HEK293T (cell line): ENCODE measurements around the gene PFN1.

ENCODE experiments used
- CTCF ChIA-PET: fragments of 350-600 bp; formaldehyde crosslinking; extraction: SDS; loops from one replicate; lab custom pipeline; 2021; ENCODE audit warnings: antibody characterized with exemption, inconsistent platforms; lab: Yijun Ruan, JAX
- POLR2A ChIA-PET: fragments of 350-600 bp; formaldehyde crosslinking; extraction: SDS; loops from one replicate; lab custom pipeline; 2020; ENCODE audit warnings: antibody characterized with exemption, inconsistent platforms; lab: Yijun Ruan, JAX
- DNase-seq: peaks from one replicate; pipeline ENCODE4 v3.0.0; 2012; ENCODE audit warnings: mixed read lengths; ENCODE audit errors: extremely low spot score
- ARNT ChIP-seq: fragments of 450-650 bp; IDR thresholded peaks from 2 replicates; pipeline ENCODE4 v1.6.1; 2017; ENCODE audit warnings: mild to moderate bottlenecking
- BHLHE40 ChIP-seq: fragments of 450-650 bp; IDR thresholded peaks from 2 replicates; pipeline ENCODE4 v1.6.1; 2016; ENCODE audit warnings: mild to moderate bottlenecking, moderate library complexity, borderline replicate concordance
- CTBP1 ChIP-seq: fragments of 450-650 bp; IDR thresholded peaks from 2 replicates; pipeline ENCODE4 v1.6.1; 2016; ENCODE audit warnings: borderline replicate concordance
- ELF4 ChIP-seq: fragments of 450-650 bp; IDR thresholded peaks from 2 replicates; pipeline ENCODE4 v1.6.1; 2017; ENCODE audit warnings: antibody characterized with exemption
- FOXA1 ChIP-seq: fragments of 450-650 bp; IDR thresholded peaks from 2 replicates; pipeline ENCODE4 v1.6.1; 2016; ENCODE audit warnings: mild to moderate bottlenecking
- FOXK2 ChIP-seq: fragments of 450-650 bp; IDR thresholded peaks from 2 replicates; pipeline ENCODE4 v1.6.1; 2016; ENCODE audit warnings: mild to moderate bottlenecking
- FOXM1 ChIP-seq: fragments of 450-650 bp; IDR thresholded peaks from 2 replicates; pipeline ENCODE4 v1.6.1; 2017; ENCODE audit warnings: mild to moderate bottlenecking, borderline replicate concordance
- HDGF ChIP-seq: fragments of 450-650 bp; IDR thresholded peaks from 2 replicates; pipeline ENCODE4 v1.6.1; 2017; ENCODE audit warnings: antibody characterized with exemption, borderline replicate concordance
- L3MBTL2 ChIP-seq: fragments of 450-650 bp; conservative IDR thresholded peaks from 2 replicates; pipeline ENCODE4 v1.6.1; 2016; ENCODE audit warnings: mild to moderate bottlenecking
- LEF1 ChIP-seq: fragments of 450-650 bp; IDR thresholded peaks from 2 replicates; pipeline ENCODE4 v1.6.1; 2017; ENCODE audit warnings: mild to moderate bottlenecking, borderline replicate concordance
- NFRKB ChIP-seq: fragments of 450-650 bp; IDR thresholded peaks from 2 replicates; pipeline ENCODE4 v1.6.1; 2016; ENCODE audit warnings: mild to moderate bottlenecking, moderate library complexity
- PKNOX1 ChIP-seq: fragments of 450-650 bp; IDR thresholded peaks from 2 replicates; pipeline ENCODE4 v1.6.1; 2016
- SP1 ChIP-seq: fragments of 450-650 bp; IDR thresholded peaks from 2 replicates; pipeline ENCODE4 v1.6.1; 2017
- SUZ12 ChIP-seq: fragments of 450-650 bp; IDR thresholded peaks from 2 replicates; pipeline ENCODE4 v1.6.1; 2016; ENCODE audit warnings: mild to moderate bottlenecking
- TARDBP ChIP-seq: fragments of 450-650 bp; IDR thresholded peaks from 2 replicates; pipeline ENCODE4 v1.6.1; 2016
- ZNF384 ChIP-seq: fragments of 450-650 bp; IDR thresholded peaks from 2 replicates; pipeline ENCODE4 v1.6.1; 2016

The PFN1 gene

DNA sequence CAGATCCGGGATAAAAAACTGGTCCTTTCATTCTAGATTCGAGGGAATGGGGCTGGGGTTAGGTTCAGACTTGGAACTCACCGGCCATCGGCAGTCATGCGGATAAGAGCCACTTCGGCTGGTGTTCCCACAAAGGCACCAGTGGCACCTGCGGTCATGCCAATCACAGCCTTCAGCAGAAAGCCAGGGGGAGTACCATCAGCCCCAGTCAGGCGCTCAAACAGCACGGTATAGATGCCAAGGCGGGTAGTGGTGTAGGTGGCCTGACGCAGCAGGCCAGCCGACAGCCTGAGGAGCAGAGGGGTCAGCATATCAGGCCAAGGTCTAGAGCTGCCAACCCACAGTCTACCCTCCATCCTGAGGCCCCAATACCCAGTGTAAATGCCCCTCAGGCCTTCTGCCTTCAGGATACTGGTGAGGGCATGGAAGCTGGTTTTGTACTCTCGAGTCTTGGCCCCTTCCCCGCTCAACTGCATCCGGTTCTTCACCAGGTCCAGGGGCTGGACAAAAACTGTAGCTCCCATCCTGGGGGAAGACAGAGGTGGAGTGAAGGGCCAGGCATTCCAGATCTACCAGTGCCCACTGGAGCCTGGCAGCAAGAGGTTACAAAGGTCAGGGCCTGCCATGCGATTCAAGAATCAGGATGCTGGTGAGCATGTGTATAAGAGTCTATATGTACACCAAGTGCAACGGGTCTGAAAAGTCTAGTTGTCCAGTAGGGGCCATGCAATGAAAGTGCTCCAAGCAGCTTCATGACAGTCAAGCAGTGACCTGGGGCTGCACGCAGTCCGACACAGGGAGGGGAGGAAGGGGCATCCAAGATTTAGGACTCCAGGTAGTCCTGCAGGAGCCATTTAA lies 9.4 kb downstream of the PFN1 start:
- no peak for TF ChIP-seq HDGF
- TF ChIP-seq FOXM1 = no peak
- TF ChIP-seq ZNF384 = no peak
- no peak for TF ChIP-seq NFRKB
- TF ChIP-seq L3MBTL2 = no peak
- CTCF ChIA-PET = interaction anchor here (0.8 kb wide), 1 partner anchor 35 kb away, joined by 3 read pairs; the partner anchor contains the start of gene CHRNE
- POLR2A ChIA-PET = interaction anchor here (1.1 to 3.5 kb wide), 14 partner anchors 10 to 384 kb away, joined by 3 to 101 read pairs (median 13); partner anchors contain the start of genes CAMTA2, ENO3, MYBBP1A and PFN1
- no peak for DNase-seq

GRCh38 chr17:4938069-4938491 lies 10.2 kb downstream of the PFN1 start:
- no peak for DNase-seq
- POLR2A ChIA-PET = interaction anchor here (3.5 kb wide), 1 partner anchor 29 kb away, joined by 38 read pairs; no protein-coding TSS in a partner anchor
- CTCF ChIA-PET = no interaction called here
- TF ChIP-seq SUZ12 = no peak
- no peak for TF ChIP-seq FOXA1
- TF ChIP-seq NFRKB = no peak
- no peak for TF ChIP-seq SP1

DNA sequence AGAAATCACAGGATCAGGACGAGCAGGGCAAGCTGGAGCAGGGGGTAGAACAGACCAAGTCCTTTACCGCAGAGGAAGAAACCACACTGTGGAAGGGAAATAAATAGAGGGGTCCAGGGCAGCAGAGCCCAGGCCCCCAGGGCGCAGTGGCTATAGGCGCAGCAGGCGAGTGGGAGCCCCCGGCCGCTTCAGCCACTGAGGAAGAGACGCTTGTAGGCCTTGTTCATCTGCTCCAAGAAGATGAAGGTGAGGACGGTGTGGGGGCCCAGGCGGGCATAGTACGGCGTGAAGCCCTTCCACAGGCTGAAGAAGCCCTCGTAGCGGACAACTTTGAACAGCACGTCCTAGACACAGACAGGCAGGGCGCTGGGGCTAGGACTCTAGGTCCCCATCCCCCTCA lies 10.8 kb downstream of the PFN1 start:
- TF ChIP-seq SP1 = no peak
- no peak for TF ChIP-seq CTBP1
- no peak for TF ChIP-seq BHLHE40
- no peak for TF ChIP-seq LEF1
- no peak for TF ChIP-seq ELF4
- no peak for TF ChIP-seq ZNF384
- TF ChIP-seq PKNOX1 = no peak
- no peak for TF ChIP-seq SUZ12
- no peak for TF ChIP-seq NFRKB
- no peak for TF ChIP-seq FOXA1
- DNase-seq = no peak
- ChIA-PET CTCF (no interaction called here), POLR2A (interaction anchor here (1.5 to 3.5 kb wide), 2 partner anchors 28 to 29 kb away, joined by 5 to 38 read pairs; no protein-coding TSS in a partner anchor)

DNA sequence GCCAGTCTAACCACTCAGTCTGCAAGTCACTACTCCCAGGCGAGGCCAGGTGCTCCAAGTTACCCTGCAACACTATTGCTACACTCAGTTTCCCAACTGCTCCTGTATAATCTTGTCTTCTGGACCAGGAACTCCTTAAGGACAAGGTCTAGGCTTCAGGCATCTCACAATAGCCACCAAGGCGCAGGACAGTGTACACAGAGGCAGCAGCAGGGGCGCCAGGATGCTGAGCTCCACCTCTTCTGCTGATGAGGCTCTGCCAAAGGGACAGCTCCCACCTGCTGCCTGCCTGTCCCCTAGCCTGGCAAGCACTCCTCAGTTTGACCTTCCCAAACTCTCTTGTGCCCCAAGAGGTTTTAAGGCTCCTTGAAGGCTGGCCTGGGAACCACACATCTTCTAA lies 11.9 kb downstream of the PFN1 start:
- TF ChIP-seq L3MBTL2 (no peak), TARDBP (no peak), ARNT (no peak), FOXK2 (no peak), FOXM1 (no peak), ZNF384 (no peak), NFRKB (no peak), BHLHE40 (no peak), CTBP1 (no peak), PKNOX1 (no peak), SP1 (no peak), LEF1 (no peak), HDGF (no peak)
- ChIA-PET POLR2A (interaction anchor here (1.1 to 1.5 kb wide), 3 partner anchors 12 to 27 kb away, joined by 3 to 6 read pairs (median 5); partner anchors contain the start of gene PFN1), CTCF (no interaction called here)
- no peak for DNase-seq

DNA sequence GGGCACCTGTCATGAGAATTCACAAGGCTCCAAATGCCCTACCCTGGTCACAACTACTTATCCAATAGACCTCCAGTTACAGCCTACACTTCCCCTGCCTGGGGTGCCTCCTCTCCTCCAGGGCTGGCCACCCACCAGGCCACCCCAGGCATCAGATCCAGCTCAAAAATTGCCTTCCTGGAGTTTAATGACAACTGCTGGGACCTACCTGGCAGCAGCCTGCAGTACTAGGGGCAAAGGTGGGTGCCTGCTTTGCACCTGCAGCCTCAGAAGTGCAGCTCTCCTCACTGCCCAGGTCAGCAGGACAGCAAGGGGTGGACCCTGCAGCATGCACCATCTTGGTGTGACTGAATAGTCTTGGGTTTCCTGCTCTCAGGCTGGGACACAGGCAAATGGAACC lies 12.7 kb downstream of the PFN1 start:
- ChIA-PET POLR2A (interaction anchor here (1.4 kb wide), 1 partner anchor 13 kb away, joined by 6 read pairs; no protein-coding TSS in a partner anchor), CTCF (no interaction called here)
- DNase-seq = no peak
- no peak for TF ChIP-seq NFRKB
- no peak for TF ChIP-seq BHLHE40
- no peak for TF ChIP-seq CTBP1
- TF ChIP-seq SP1 = no peak
- TF ChIP-seq PKNOX1 = no peak
- no peak for TF ChIP-seq L3MBTL2
- TF ChIP-seq FOXK2 = no peak
- no peak for TF ChIP-seq FOXM1
- TF ChIP-seq ZNF384 = no peak
- TF ChIP-seq FOXA1 = no peak
- TF ChIP-seq ARNT = no peak
- no peak for TF ChIP-seq HDGF
- TF ChIP-seq ELF4 = no peak
- no peak for TF ChIP-seq LEF1

- no peak for DNase-seq
- TF ChIP-seq CTBP1 (no peak), BHLHE40 (no peak), HDGF (no peak), PKNOX1 (no peak), ZNF384 (no peak), FOXK2 (no peak), LEF1 (no peak), L3MBTL2 (no peak)
- ChIA-PET CTCF (interaction anchor here (0.6 kb wide), 1 partner anchor 1158 kb away, joined by 3 read pairs; no protein-coding TSS in a partner anchor), POLR2A (interaction anchor here (1.0 to 1.7 kb wide), 3 partner anchors 13 to 33 kb away, joined by 3 to 4 read pairs (median 3); partner anchors contain the start of gene SPAG7)
These were observed 14.0 kb downstream of the PFN1 start for GRCh38 chr17:4934173-4934979.
